ENCODE data around the gene ZEB2.

ZEB2 gene

DNA sequence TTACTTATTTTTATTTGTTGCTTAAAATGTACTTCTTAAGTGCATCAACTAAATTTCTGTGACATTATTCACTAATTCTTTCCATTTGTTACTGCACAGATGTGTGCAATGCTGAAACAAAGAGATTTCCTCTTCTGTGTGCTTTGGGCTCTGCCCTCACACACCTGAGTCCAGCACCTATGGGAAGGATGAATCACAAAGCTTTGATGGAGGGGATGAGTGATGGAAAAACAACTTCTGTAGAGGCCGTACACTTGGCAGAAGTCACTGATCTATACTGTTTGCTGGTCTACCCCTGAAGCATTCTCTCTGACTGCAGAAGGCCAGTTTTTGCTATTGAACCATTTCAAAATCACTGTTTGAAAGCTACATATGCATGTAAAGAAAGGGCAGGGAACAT is 178.4 kb downstream of the ZEB2 start:
- no peak for DNase-seq

DNA sequence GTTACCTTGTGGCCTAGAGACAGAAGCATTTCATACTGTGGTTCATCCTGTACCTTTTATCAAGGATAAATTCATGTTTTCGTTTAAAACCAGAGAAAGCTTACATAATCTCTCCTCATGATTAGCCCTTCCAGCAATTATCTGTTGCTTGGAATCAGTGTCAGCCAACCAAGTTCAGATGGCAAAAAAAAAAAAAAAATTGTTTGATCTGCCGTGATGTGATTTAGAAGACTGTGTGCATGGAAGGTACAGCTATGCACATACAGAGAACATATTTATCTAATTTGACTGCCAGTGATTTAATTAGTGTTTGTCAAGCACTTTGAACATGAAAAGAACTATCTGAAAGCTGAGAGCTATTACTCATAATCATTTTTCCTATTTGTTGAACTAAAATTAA is 180.9 kb downstream of the ZEB2 start:
- DNase-seq: no peak

DNA sequence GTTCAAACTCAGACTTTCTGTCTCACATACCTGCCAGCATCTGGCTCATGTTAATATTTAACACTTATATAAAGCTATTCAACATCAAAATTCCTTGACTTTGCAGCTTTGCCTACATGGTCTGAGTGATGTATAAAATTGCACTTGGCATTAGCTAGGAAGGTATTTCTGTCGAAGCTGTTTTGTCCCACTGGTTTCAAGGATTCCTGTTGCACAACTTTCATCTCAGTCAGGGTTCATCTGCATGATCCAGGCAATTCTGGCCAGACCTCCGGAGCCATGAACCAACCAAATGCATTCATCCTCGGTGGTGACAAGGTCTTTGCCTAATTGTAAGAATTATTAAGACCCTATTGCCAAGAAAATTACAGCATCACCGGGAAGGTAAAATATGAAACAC is 185.4 kb downstream of the ZEB2 start:
- DNase-seq: no peak

Data from NCI-H1694 treated with DMSO at 0.1 percent for 48 hours (cell line).